Smooth muscle cell (in vitro differentiated cells): ENCODE results near the gene WNK2. TPM values are rescaled to one million over a fixed set of nuclear protein-coding genes. Genes with fewer than 3 reads are reported as not detected.

Source experiments
- DNase-seq: peaks from one replicate; lab custom pipeline; 2025; ENCODE audit not compliant: unreplicated experiment; lab: John Stamatoyannopoulos, UW
- H2AFZ ChIP-seq: fragments of 200-600 bp; sonication (generic); 2 replicates; pipeline ENCODE4 v1.6.0; 2016; ENCODE audit warnings: antibody characterized with exemption, low read depth, mild to moderate bottlenecking
- H3F3A ChIP-seq: fragments of 200-600 bp; sonication (generic); 2 replicates; pipeline ENCODE4 v1.6.0; 2017; ENCODE audit warnings: antibody characterized with exemption, low read depth
- H3K27ac ChIP-seq: fragments of 200-600 bp; sonication (generic); 2 replicates; pipeline ENCODE4 v1.5.1; 2016; ENCODE audit warnings: low read depth, mild to moderate bottlenecking
- H3K27me3 ChIP-seq: fragments of 200-600 bp; sonication (generic); 2 replicates; pipeline ENCODE4 v1.6.1; 2016; ENCODE audit warnings: low read depth, mild to moderate bottlenecking
- H3K36me3 ChIP-seq: fragments of 200-600 bp; sonication (generic); 2 replicates; pipeline ENCODE4 v1.5.1; 2016; ENCODE audit warnings: low read depth
- H3K4me1 ChIP-seq: fragments of 200-600 bp; sonication (generic); 2 replicates; pipeline ENCODE4 v1.5.1; 2016; ENCODE audit warnings: low read depth
- H3K4me2 ChIP-seq: fragments of 200-600 bp; sonication (generic); 2 replicates; pipeline ENCODE4 v1.6.0; 2016; ENCODE audit warnings: mild to moderate bottlenecking
- H3K4me3 ChIP-seq: fragments of 200-600 bp; sonication (generic); 2 replicates; pipeline ENCODE4 v1.5.1; 2016; ENCODE audit warnings: mild to moderate bottlenecking
- H3K79me2 ChIP-seq: fragments of 200-600 bp; sonication (generic); 2 replicates; pipeline ENCODE4 v1.6.0; 2016; ENCODE audit warnings: low read depth, mild to moderate bottlenecking
- H3K9ac ChIP-seq: fragments of 200-600 bp; sonication (generic); 2 replicates; pipeline ENCODE4 v1.6.0; 2016; ENCODE audit warnings: low read depth
- H3K9me3 ChIP-seq: fragments of 200-600 bp; sonication (generic); replicated peaks from 2 replicates; pipeline ENCODE4 v1.5.1; 2016; ENCODE audit warnings: low read depth
- H4K20me1 ChIP-seq: fragments of 200-600 bp; sonication (generic); 2 replicates; pipeline ENCODE4 v1.6.0; 2016; ENCODE audit warnings: low read depth
- WGBS: methylation state at CpG from one replicate; pipeline ENCODE4 v1.1.7; 2016; ENCODE audit warnings: low lambda C conversion rate; 5-methylcytosine and 5-hydroxymethylcytosine counted together
- polyA plus RNA-seq: library from polyadenylated mRNA; unstranded; fragments of >200 nt; fragmentation: Nextera tagmentation; extraction: Ambion mirVana; gene quantifications from 2 replicates; pipeline ENCODE4 v1.2.1, GENCODE V29; 2016
- total RNA-seq: library from RNA; depleted of rRNA; stranded (reverse); fragments of >200 nt; gene quantifications from 2 replicates; pipeline ENCODE4 v1.2.3, GENCODE V29; 2014
- TF ChIP-seq, protein P1 (sequence below): fragments of 200-600 bp; sonication (generic); IDR thresholded peaks from 2 replicates; pipeline ENCODE4 v1.5.1; 2017; ENCODE audit warnings: borderline replicate concordance, mild to moderate bottlenecking, antibody characterized with exemption; ENCODE audit not compliant: insufficient read depth, poor library complexity, severe bottlenecking

The WNK2 gene
- total and polyA plus RNA-seq, 2 experiments from 2014 or later, result 0.27 to 0.31 TPM

DNA sequence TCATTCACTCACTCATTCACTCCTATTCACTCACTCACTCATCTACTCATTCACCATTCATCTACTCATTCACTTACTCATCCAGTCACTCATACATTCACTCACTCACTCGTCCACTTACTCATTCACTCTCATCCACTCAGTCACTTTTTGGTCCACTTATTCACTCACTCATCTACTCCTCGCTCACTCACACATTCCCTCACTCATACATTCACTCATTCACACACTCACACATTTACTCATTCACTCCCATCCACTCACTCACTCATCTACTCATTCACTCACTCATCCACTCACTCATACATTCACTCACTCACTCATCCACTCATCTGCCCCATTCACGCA, 27.7 kb downstream of the WNK2 start:
- Histone ChIP-seq H3K9ac (no peak overlapping the region), H3F3A (no peaks in the 10 kb centered on the region), H3K4me2 (no peak overlapping the region), H3K27ac (no peak overlapping the region), H3K27me3 (no peaks in the 10 kb centered on the region), H4K20me1 (no peaks in the 10 kb centered on the region), H3K9me3 (no peaks in the 10 kb centered on the region), H3K4me3 (no peak overlapping the region), H3K79me2 (no peaks in the 10 kb centered on the region), H3K4me1 (no peaks in the 10 kb centered on the region), H3K36me3 (no peaks in the 10 kb centered on the region), H2AFZ (no peak overlapping the region)
- no peak for DNase-seq
- WGBS, result 92% methylated on average over 2 of the region's 3 CpGs
- TF ChIP-seq, protein P1, sequence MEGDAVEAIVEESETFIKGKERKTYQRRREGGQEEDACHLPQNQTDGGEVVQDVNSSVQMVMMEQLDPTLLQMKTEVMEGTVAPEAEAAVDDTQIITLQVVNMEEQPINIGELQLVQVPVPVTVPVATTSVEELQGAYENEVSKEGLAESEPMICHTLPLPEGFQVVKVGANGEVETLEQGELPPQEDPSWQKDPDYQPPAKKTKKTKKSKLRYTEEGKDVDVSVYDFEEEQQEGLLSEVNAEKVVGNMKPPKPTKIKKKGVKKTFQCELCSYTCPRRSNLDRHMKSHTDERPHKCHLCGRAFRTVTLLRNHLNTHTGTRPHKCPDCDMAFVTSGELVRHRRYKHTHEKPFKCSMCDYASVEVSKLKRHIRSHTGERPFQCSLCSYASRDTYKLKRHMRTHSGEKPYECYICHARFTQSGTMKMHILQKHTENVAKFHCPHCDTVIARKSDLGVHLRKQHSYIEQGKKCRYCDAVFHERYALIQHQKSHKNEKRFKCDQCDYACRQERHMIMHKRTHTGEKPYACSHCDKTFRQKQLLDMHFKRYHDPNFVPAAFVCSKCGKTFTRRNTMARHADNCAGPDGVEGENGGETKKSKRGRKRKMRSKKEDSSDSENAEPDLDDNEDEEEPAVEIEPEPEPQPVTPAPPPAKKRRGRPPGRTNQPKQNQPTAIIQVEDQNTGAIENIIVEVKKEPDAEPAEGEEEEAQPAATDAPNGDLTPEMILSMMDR, result no peak

GRCh38 chr9:93212409-93212808, 28.5 kb downstream of the WNK2 start:
- Histone ChIP-seq H3K9ac (no peak overlapping the region), H3K9me3 (no peaks in the 10 kb centered on the region), H3K4me3 (no peak overlapping the region), H3F3A (no peaks in the 10 kb centered on the region), H3K27me3 (no peaks in the 10 kb centered on the region), H3K79me2 (no peaks in the 10 kb centered on the region), H3K27ac (no peak overlapping the region), H2AFZ (no peak overlapping the region), H3K36me3 (no peaks in the 10 kb centered on the region), H3K4me2 (no peak overlapping the region), H3K4me1 (no peaks in the 10 kb centered on the region), H4K20me1 (no peaks in the 10 kb centered on the region)
- no peak for DNase-seq
- TF ChIP-seq, protein P1, result no peak
- WGBS, result 58% methylated on average over 5 of the region's 5 CpGs

DNA sequence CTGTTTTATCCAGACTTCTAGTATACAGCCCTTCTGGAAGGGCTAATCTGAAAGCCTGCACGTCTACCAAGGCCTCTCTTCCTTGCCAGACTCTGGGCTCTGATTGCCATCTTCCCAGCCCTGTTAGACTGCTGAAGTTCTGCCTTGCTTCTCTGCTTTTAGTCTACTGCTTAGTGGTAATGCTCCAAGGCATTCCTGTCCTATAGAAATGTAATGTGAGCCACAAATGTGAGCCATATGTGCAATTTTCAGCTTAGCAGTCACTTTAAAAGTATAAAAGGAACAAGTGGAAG, 32.1 kb downstream of the WNK2 start:
- no peaks in the 10 kb centered on the region for H4K20me1 ChIP-seq
- H3K9ac ChIP-seq, result no peak overlapping the region
- no peaks in the 10 kb centered on the region for H3K79me2 ChIP-seq
- WGBS, result 50% methylated on average over 1 of the region's 1 CpG
- H3K4me2 ChIP-seq, result no peak overlapping the region
- TF ChIP-seq, protein P1, result no peak
- no peak overlapping the region for H3K27ac ChIP-seq
- H3F3A ChIP-seq, result no peaks in the 10 kb centered on the region
- no peak overlapping the region for H2AFZ ChIP-seq
- H3K9me3 ChIP-seq, result no peaks in the 10 kb centered on the region
- no peaks in the 10 kb centered on the region for H3K27me3 ChIP-seq
- H3K36me3 ChIP-seq, result no peaks in the 10 kb centered on the region
- H3K4me1 ChIP-seq, result no peaks in the 10 kb centered on the region
- H3K4me3 ChIP-seq, result no peak overlapping the region
- DNase-seq, result no peak

GRCh38 chr9:93217706-93218105, 33.8 kb downstream of the WNK2 start:
- Histone ChIP-seq H3F3A (no peaks in the 10 kb centered on the region), H3K36me3 (no peaks in the 10 kb centered on the region), H3K9ac (no peak overlapping the region), H3K4me3 (no peak overlapping the region), H3K27ac (no peak overlapping the region), H3K27me3 (no peaks in the 10 kb centered on the region), H3K9me3 (no peaks in the 10 kb centered on the region), H2AFZ (no peak overlapping the region), H4K20me1 (no peaks in the 10 kb centered on the region), H3K79me2 (no peaks in the 10 kb centered on the region), H3K4me2 (no peak overlapping the region), H3K4me1 (no peaks in the 10 kb centered on the region)
- WGBS, result 82% methylated on average over 5 of the region's 5 CpGs
- DNase-seq, result no peak
- TF ChIP-seq, protein P1, result no peak
